ENCODE data around the gene HES5.

Gene HES5

DNA sequence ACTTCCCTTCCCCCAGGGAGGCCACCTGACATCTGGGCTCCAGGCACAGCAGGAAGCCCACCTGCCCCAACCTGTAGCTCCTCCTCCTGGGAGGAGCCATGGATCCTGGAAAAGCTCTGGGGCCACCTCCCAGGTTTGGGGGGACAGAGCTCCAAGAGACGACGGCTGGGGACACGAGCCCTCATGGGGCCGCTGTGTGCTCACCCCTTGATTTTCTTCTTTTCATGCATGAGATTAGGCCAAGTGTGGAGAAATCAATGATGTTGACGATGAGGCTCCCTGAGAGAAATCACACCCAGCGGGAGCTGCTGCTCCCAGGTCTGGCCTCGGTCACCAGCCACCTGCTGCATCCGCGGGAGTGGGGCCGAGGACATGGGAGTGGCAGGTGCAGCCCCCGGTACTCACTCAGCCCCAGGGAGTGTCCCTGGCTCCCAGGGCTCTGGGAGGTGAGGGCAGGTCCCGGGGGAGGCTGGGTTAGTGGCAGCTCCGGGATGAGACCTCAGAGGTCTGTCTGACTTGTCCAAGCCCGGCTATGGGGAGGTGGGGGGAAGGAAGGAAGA is 34.8 kb upstream of the HES5 start:
- TF ChIP-seq, protein P1, sequence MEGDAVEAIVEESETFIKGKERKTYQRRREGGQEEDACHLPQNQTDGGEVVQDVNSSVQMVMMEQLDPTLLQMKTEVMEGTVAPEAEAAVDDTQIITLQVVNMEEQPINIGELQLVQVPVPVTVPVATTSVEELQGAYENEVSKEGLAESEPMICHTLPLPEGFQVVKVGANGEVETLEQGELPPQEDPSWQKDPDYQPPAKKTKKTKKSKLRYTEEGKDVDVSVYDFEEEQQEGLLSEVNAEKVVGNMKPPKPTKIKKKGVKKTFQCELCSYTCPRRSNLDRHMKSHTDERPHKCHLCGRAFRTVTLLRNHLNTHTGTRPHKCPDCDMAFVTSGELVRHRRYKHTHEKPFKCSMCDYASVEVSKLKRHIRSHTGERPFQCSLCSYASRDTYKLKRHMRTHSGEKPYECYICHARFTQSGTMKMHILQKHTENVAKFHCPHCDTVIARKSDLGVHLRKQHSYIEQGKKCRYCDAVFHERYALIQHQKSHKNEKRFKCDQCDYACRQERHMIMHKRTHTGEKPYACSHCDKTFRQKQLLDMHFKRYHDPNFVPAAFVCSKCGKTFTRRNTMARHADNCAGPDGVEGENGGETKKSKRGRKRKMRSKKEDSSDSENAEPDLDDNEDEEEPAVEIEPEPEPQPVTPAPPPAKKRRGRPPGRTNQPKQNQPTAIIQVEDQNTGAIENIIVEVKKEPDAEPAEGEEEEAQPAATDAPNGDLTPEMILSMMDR (IDR thresholded peaks at IDR 0.05; ENCODE audit: control insufficient read depth, insufficient read depth, low read depth, low read length, missing control alignments): no peak
- DNase-seq (ENCODE audit: low read depth): no peak
- H3K4me3 ChIP-seq (ENCODE audit: control insufficient read depth, low read depth, low read length): no peak overlapping the region

DNA sequence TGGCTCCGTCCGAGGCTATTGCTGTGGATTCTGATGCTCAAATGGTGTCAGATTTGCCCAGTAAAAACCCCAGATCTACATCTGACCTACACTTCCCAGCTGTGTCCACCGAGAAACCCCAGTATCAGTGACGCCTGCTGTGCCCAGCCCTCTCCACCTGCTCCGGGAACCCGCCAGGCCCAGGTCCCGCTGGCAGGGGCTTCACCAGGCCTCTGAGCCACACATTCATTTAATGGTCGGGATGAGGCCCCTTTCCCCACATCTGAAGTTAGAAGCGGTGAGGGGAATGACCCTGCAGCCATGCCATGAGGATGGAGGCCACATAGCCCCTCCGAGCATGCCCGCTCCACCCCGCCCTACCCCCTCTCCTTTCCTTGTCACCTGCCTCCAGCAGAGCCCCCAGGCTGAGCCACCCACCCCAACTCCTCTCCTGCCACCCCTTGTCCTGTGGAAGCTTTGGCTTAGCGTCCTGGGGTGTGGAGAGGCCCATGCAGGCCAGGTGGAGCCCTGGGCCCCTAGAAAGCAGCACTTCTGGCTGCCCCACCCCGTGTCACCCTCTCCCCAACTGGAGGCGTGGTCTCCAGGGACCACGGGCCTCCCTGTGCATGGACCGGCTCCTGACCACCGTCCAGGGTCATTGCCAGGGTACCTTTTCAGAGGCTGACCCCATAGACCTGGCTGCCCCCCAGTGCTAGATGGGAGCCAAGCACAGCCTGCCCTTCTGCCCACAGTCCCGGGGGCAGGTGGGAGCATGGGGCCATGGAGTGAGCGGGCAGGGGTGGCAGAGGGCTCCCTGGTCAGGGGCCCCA is 34.1 kb upstream of the HES5 start:
- no peak overlapping the region for H3K4me3 ChIP-seq (ENCODE audit: control insufficient read depth, low read depth, low read length)
- DNase-seq (ENCODE audit: low read depth): no peak
- TF ChIP-seq, protein P1 (IDR thresholded peaks at IDR 0.05; ENCODE audit: control insufficient read depth, insufficient read depth, low read depth, low read length, missing control alignments): no peak

DNA sequence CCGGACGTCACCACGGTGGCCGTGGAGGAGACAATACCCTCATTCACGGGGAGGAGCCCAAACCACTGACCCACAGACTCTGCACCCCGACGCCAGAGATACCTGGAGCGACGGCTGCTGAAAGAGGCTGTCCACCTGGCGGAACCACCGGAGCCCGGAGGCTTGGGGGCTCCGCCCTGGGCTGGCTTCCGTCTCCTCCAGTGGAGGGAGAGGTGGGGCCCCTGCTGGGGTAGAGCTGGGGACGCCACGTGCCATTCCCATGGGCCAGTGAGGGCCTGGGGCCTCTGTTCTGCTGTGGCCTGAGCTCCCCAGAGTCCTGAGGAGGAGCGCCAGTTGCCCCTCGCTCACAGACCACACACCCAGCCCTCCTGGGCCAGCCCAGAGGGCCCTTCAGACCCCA is 33.1 kb upstream of the HES5 start:
- TF ChIP-seq, protein P1 (IDR thresholded peaks at IDR 0.05; ENCODE audit: control insufficient read depth, insufficient read depth, low read depth, low read length, missing control alignments): no peak
- DNase-seq (ENCODE audit: low read depth): no peak
- H3K4me3 ChIP-seq (ENCODE audit: control insufficient read depth, low read depth, low read length): no peak overlapping the region

DNA sequence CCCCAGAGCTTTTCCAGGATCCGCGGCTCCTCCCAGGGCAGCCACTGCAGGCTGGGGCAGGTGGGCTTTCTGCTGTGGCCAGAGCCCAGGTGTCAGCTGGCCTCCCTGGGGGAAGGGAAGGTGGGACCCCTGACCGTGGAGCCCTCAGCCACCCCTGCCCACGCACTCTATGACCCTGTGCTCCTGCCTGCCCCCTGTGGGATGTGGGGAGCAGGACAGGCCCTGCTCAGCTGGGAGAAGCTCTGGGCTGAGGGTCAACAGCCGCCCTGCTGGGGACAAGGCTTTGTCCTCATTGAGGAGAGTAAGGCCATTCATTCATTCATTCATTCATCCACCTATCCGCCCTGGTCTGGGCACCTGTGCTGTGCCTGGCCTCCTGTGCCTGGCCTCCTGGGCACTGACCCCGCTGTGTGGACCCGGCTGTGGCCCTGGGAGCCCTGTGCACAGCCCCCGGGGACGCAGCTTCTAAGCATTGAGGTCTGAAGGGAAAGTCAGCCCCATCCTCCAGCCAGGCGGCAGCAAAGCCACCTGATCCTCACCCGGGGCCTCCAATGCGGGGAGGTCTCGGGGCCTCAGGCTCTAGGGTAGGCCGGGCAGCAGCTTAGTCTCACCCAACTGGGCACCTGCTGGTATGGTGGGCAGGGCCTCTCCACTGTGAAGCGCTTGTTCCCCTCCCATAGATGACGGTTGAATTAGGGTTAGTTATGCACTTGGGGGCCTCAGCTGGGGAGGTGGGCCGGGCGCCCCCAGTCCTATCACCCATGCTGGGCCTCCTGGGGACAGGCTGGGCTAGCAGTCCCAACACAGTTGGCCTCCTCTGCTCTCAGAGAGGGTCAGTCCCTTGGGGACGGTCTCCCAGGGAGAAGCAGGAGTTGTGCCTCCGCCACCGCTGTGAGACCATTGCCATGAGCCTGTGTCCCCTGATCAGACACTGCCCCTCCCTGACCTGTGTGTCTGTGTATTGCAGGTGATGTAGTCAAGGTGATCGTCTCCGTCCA is 32.1 kb upstream of the HES5 start:
- no peak for DNase-seq (ENCODE audit: low read depth)
- no peak overlapping the region for H3K4me3 ChIP-seq (ENCODE audit: control insufficient read depth, low read depth, low read length)
- TF ChIP-seq, protein P1 (IDR thresholded peaks at IDR 0.05; ENCODE audit: control insufficient read depth, insufficient read depth, low read depth, low read length, missing control alignments): peak; percentile 49

DNA sequence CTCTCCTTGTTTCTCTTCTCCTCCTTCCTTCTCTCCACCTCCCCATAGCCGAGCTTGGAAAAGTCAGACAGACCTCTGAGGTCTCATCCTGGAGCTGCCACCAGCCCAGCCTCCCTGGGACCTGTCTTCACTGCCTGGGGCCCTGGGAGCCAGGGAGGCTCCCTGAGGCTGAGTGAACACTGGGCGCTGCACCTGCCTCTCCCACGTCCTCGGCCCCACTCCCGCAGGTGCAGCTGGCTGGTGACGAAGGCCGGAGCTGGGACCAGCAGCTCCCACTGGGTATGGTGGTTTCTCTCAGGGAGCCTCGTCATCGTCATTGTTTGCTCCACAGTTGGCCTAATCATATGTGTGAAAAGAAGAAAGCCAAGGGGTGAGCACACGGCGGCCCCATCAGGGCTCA is 31.4 kb upstream of the HES5 start:
- H3K4me3 ChIP-seq (ENCODE audit: control insufficient read depth, low read depth, low read length): no peak overlapping the region
- TF ChIP-seq, protein P1 (IDR thresholded peaks at IDR 0.05; ENCODE audit: control insufficient read depth, insufficient read depth, low read depth, low read length, missing control alignments): no peak
- DNase-seq (ENCODE audit: low read depth): no peak

DNA sequence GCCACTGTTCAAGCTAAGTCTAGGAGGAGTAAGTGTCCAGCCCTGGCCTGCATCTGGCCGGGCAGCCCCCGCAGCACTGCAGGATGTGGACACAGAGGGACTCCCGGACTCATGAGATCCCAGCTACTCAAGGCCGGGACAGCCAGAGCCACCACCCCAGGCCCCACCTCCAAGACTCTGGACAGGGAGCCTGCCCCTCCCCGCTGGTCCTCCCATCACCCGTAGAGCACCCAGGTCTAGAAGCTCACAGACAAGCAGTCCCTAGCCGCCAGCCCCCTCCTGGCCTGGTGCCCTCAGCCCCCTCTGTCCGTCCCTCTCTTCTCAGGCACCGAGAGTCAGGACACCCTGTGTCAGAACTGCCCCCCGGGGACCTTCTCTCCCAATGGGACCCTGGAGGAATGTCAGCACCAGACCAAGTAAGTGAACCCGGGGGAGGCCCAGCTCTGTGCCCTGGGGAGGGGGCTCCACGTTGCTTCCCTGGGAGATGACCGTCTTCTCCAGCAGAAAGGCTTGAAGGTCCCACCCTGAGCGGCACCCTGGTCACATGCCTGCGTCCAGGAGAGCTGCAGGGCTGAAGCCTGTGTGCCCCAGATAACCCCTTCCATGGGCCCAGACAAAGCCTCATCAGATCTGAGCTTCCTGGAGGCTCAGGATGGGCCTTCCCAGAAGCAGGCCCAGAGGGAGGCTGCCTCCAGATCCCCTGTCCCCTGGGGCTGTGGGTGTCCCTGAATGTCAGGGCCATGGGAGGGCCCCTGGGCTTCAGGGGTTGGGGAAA is 30.4 kb upstream of the HES5 start:
- TF ChIP-seq, protein P1 (IDR thresholded peaks at IDR 0.05; ENCODE audit: control insufficient read depth, insufficient read depth, low read depth, low read length, missing control alignments): no peak
- no peak overlapping the region for H3K4me3 ChIP-seq (ENCODE audit: control insufficient read depth, low read depth, low read length)
- DNase-seq (ENCODE audit: low read depth): no peak

Data from AG09309 (cell line).